Fibroblast of lung (primary cell): ENCODE data around the gene GFM1.

Source experiments
- EZH2 ChIP-seq: IDR thresholded peaks from 2 replicates; pipeline ENCODE4 v1.5.1; 2012; ENCODE audit warnings: low read length, control low read depth, mild to moderate bottlenecking; ENCODE audit errors: missing control alignments
- TF ChIP-seq, protein P1 (sequence below), 2 donors: IDR thresholded peaks in 1 of 2; conservative IDR thresholded peaks in 1 of 2; 1 replicate in 1 of 2; 2 replicates in 1 of 2; pipeline ENCODE4 v1.5.1; 2011 to 2012; ENCODE audit warnings: low read length in 2 of 2, control low read depth in 1 of 2, inconsistent platforms in 1 of 2, low read depth in 1 of 2, mild to moderate bottlenecking in 1 of 2

GRCh38 chr3:158658889-158659288, 14.6 kb downstream of the GFM1 start:
- TF ChIP-seq EZH2, result no peak
- TF ChIP-seq, protein P1, sequence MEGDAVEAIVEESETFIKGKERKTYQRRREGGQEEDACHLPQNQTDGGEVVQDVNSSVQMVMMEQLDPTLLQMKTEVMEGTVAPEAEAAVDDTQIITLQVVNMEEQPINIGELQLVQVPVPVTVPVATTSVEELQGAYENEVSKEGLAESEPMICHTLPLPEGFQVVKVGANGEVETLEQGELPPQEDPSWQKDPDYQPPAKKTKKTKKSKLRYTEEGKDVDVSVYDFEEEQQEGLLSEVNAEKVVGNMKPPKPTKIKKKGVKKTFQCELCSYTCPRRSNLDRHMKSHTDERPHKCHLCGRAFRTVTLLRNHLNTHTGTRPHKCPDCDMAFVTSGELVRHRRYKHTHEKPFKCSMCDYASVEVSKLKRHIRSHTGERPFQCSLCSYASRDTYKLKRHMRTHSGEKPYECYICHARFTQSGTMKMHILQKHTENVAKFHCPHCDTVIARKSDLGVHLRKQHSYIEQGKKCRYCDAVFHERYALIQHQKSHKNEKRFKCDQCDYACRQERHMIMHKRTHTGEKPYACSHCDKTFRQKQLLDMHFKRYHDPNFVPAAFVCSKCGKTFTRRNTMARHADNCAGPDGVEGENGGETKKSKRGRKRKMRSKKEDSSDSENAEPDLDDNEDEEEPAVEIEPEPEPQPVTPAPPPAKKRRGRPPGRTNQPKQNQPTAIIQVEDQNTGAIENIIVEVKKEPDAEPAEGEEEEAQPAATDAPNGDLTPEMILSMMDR (conservative IDR thresholded peaks at IDR 0.05 in 1 of 2, IDR thresholded peaks at IDR 0.05 in 1 of 2; ENCODE audit: low read depth in 1 of 2, low read length in 2 of 2), result no peak
